Activated CD4-positive, alpha-beta T cell treated with anti-CD3 and anti-CD28 coated beads for 4 hours (primary cell): Measurements from ENCODE around the gene TSPAN15.

ENCODE experiments used
- DNase-seq, 2 donors: peaks; one replicate each; pipeline ENCODE4 v3.0.0-alpha.2; 2020

TSPAN15 gene

GRCh38 chr10:69418052-69418752, 33.1 kb upstream of the TSPAN15 start:
- no peak for DNase-seq

- no peak for DNase-seq
Measured at GRCh38 chr10:69419096-69419743, 32.0 kb upstream of the TSPAN15 start.

- DNase-seq = no peak
Measured at GRCh38 chr10:69419744-69420126, 31.5 kb upstream of the TSPAN15 start.

- DNase-seq = no peak
Measured at GRCh38 chr10:69421611-69422308, 29.5 kb upstream of the TSPAN15 start.

- DNase-seq = no peak
Measured at GRCh38 chr10:69422676-69423075, 28.6 kb upstream of the TSPAN15 start.

- no peak for DNase-seq
Measured at GRCh38 chr10:69425041-69425440, 26.2 kb upstream of the TSPAN15 start.

- peak in 1 of 2 donors; percentile 26 for DNase-seq
Measured at GRCh38 chr10:69425511-69426298, 25.6 kb upstream of the TSPAN15 start.

- DNase-seq = no peak
Measured at GRCh38 chr10:69426376-69426727, 24.9 kb upstream of the TSPAN15 start.

GRCh38 chr10:69428165-69428564, 23.1 kb upstream of the TSPAN15 start:
- no peak for DNase-seq

- DNase-seq = no peak
Measured at GRCh38 chr10:69434169-69434568, 17.1 kb upstream of the TSPAN15 start.

- no peak for DNase-seq
Measured at GRCh38 chr10:69434926-69435325, 16.3 kb upstream of the TSPAN15 start.

GRCh38 chr10:69435966-69436520, 15.2 kb upstream of the TSPAN15 start:
- DNase-seq = no peak

GRCh38 chr10:69437321-69438259, 13.7 kb upstream of the TSPAN15 start:
- no peak for DNase-seq

- no peak for DNase-seq
Measured at GRCh38 chr10:69438536-69439349, 12.5 kb upstream of the TSPAN15 start.

- no peak for DNase-seq
Measured at GRCh38 chr10:69439350-69439739, 11.9 kb upstream of the TSPAN15 start.

- DNase-seq = no peak
Measured at GRCh38 chr10:69439813-69440506, 11.3 kb upstream of the TSPAN15 start.

GRCh38 chr10:69443354-69443753, 7.9 kb upstream of the TSPAN15 start:
- DNase-seq = no peak

GRCh38 chr10:69445041-69445440, 6.2 kb upstream of the TSPAN15 start:
- DNase-seq = no peak

GRCh38 chr10:69446229-69446628, 5.0 kb upstream of the TSPAN15 start:
- no peak for DNase-seq

GRCh38 chr10:69446650-69447151, 4.6 kb upstream of the TSPAN15 start:
- no peak for DNase-seq
